Measurements from ENCODE around the gene GSAP.
"Not testable (repeated sequence)": the region's sequence is repeated elsewhere in the genome, so short reads cannot be mapped to it uniquely, and the experiment has no call there.

Gene GSAP

GRCh38 chr7:77353911-77354310 lies 62.2 kb downstream of the GSAP start:
- TF ChIP-seq CTCF (conservative IDR thresholded peaks at IDR 0.05; ENCODE audit: low read depth, low read length) = no peak
- DNase-seq (ENCODE audit: low read depth) = no peak
- H3K4me3 ChIP-seq (ENCODE audit: low read length) = no peak overlapping the region

- no peak overlapping the region for H3K4me3 ChIP-seq (ENCODE audit: low read length)
- DNase-seq (ENCODE audit: low read depth) = peak; percentile 37
- TF ChIP-seq CTCF (conservative IDR thresholded peaks at IDR 0.05; ENCODE audit: low read depth, low read length) = no peak
These were observed 62.8 kb downstream of the GSAP start for GRCh38 chr7:77353407-77353721.

- H3K4me3 ChIP-seq (ENCODE audit: low read length) = no peak overlapping the region
- no peak for TF ChIP-seq CTCF (conservative IDR thresholded peaks at IDR 0.05; ENCODE audit: low read depth, low read length)
- no peak for DNase-seq (ENCODE audit: low read depth)
These were observed 63.3 kb downstream of the GSAP start for GRCh38 chr7:77352665-77353406.

- no peak for TF ChIP-seq CTCF (conservative IDR thresholded peaks at IDR 0.05; ENCODE audit: low read depth, low read length)
- no peak for DNase-seq (ENCODE audit: low read depth)
- no peak overlapping the region for H3K4me3 ChIP-seq (ENCODE audit: low read length)
These were observed 64.6 kb downstream of the GSAP start for GRCh38 chr7:77351539-77352004.

GRCh38 chr7:77349141-77349540 lies 67.0 kb downstream of the GSAP start:
- peak; percentile 14 for TF ChIP-seq CTCF (conservative IDR thresholded peaks at IDR 0.05; ENCODE audit: low read depth, low read length)
- no peak overlapping the region for H3K4me3 ChIP-seq (ENCODE audit: low read length)
- no peak for DNase-seq (ENCODE audit: low read depth)

GRCh38 chr7:77348371-77348813 lies 67.8 kb downstream of the GSAP start:
- no peak for TF ChIP-seq CTCF (conservative IDR thresholded peaks at IDR 0.05; ENCODE audit: low read depth, low read length)
- no peak overlapping the region for H3K4me3 ChIP-seq (ENCODE audit: low read length)
- DNase-seq (ENCODE audit: low read depth) = peak; percentile 30

GRCh38 chr7:77346441-77346840 lies 69.7 kb downstream of the GSAP start:
- no peak for TF ChIP-seq CTCF (conservative IDR thresholded peaks at IDR 0.05; ENCODE audit: low read depth, low read length)
- no peak overlapping the region for H3K4me3 ChIP-seq (ENCODE audit: low read length)
- DNase-seq (ENCODE audit: low read depth) = no peak

- not testable (repeated sequence) for H3K4me3 ChIP-seq (ENCODE audit: low read length); DNase-seq (ENCODE audit: low read depth)
These were observed 70.7 kb downstream of the GSAP start for GRCh38 chr7:77345426-77345825.

Measured in retinal pigment epithelial cell (primary cell).